Adrenal gland (tissue), 5 donors: ENCODE measurements around the gene MMP24.

Experiments used
- CTCF ChIP-seq, 6 experiments: fragments of 450-650 bp in 4 of 6; fragments of 200-600 bp in 2 of 6; sonication (generic) in 1 of 6; IDR thresholded peaks; 1 replicate in 5 of 6; 2 replicates in 1 of 6; pipeline versions ENCODE4 v1.5.1 to v1.8.0; 2016 to 2021; ENCODE audit warnings: antibody characterized with exemption in 6 of 6, mild to moderate bottlenecking in 2 of 6, moderate library complexity in 1 of 6
- POLR2A ChIP-seq, 2 donors: fragments of 450-650 bp; IDR thresholded peaks; one replicate each; pipeline ENCODE4 v1.6.1; 2017; ENCODE audit warnings: antibody characterized with exemption in 2 of 2, mild to moderate bottlenecking in 2 of 2, moderate library complexity in 1 of 2
- donor health status: DM: no; HTN: no; CAD: no.

- no peak for TF ChIP-seq POLR2A (IDR thresholded peaks at IDR 0.05)
- TF ChIP-seq CTCF (IDR thresholded peaks at IDR 0.05), result no peak
These were observed 59.8 kb downstream of the MMP24 start for GRCh38 chr20:35286077-35286898.
